Measurements from ENCODE around the gene ASCC3.

GRCh38 chr6:100559859-100560258 is 321.3 kb downstream of the ASCC3 start:
- TF ChIP-seq CTCF (IDR thresholded peaks at IDR 0.05) (no peak), EP300 (IDR thresholded peaks at IDR 0.05) (no peak), POLR2A (IDR thresholded peaks at IDR 0.05) (no peak)

Data from tibial nerve (tissue), 4 donors.